RWPE1 (cell line): ENCODE measurements around the gene NR3C2.

ENCODE experiments used
- CTCF ChIA-PET: fragments of 350-600 bp; sonication (Branson Sonifier 250); formaldehyde crosslinking; extraction: SDS; loops from one replicate; lab custom pipeline; 2021; lab: Yijun Ruan, JAX
- POLR2A ChIA-PET: fragments of 400-600 bp; formaldehyde crosslinking; extraction: SDS; loops from one replicate; lab custom pipeline; 2020; ENCODE audit warnings: antibody characterized with exemption; ENCODE audit not compliant: low non-redundant PET; lab: Yijun Ruan, JAX
- DNase-seq: peaks from one replicate; pipeline ENCODE4 v3.0.0; 2012; ENCODE audit warnings: low spot score
- H3K27ac ChIP-seq: fragments of 450-650 bp; 2 replicates; pipeline ENCODE4 v1.5.1; 2017
- TF ChIP-seq, protein P1 (sequence below): fragments of 450-650 bp; conservative IDR thresholded peaks from 2 replicates; pipeline ENCODE4 v1.5.1; 2017; ENCODE audit warnings: low read depth, mild to moderate bottlenecking

The NR3C2 gene

DNA sequence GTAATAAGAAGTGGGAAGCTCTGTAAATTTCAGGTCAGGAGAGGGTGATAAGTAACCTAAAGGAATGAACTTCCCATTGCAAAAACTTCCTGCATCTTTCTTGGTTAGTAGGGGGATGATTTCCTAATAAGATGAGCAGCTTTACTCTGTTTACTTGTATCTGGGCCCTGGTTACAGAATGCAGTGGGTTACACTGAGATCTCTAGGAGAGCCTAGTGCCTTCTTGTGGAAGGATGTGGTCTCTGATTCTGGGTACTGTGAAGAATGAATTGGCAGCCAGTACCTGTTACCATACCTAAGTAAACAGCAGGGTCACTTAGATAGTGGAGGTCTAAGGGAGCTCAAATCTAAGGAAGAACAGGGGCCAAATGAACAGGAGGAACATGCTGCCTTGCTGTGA is 389.8 kb downstream of the NR3C2 start:
- TF ChIP-seq, protein P1, sequence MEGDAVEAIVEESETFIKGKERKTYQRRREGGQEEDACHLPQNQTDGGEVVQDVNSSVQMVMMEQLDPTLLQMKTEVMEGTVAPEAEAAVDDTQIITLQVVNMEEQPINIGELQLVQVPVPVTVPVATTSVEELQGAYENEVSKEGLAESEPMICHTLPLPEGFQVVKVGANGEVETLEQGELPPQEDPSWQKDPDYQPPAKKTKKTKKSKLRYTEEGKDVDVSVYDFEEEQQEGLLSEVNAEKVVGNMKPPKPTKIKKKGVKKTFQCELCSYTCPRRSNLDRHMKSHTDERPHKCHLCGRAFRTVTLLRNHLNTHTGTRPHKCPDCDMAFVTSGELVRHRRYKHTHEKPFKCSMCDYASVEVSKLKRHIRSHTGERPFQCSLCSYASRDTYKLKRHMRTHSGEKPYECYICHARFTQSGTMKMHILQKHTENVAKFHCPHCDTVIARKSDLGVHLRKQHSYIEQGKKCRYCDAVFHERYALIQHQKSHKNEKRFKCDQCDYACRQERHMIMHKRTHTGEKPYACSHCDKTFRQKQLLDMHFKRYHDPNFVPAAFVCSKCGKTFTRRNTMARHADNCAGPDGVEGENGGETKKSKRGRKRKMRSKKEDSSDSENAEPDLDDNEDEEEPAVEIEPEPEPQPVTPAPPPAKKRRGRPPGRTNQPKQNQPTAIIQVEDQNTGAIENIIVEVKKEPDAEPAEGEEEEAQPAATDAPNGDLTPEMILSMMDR, result no peak
- ChIA-PET POLR2A (no interaction called here), CTCF (no interaction called here)
- H3K27ac ChIP-seq, result no peak overlapping the region
- DNase-seq, result no peak

DNA sequence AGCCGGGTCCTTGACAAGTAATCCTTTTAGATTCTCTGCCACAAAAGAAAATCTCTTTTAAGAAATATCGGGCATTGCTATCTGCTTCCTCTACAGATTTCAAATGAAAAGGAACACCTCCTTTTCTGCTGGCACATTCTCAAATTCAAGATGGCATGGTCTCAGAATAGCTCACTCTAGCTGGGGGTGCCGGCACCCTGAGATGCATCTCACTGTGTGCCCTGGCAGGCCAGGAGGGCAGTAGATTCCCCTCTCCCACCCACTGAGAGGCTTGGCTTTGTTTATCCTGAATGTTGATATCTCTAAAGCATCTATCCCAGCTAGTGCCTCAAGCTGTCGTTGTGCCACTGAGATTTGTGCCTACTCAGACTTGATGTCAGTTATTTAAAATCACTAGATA is 390.8 kb downstream of the NR3C2 start:
- ChIA-PET CTCF (interaction anchor here (0.5 to 0.6 kb wide), 2 partner anchors 35 to 432 kb away, joined by 3 read pairs; no protein-coding TSS in a partner anchor), POLR2A (no interaction called here)
- no peak overlapping the region for H3K27ac ChIP-seq
- TF ChIP-seq, protein P1, result no peak
- no peak for DNase-seq

DNA sequence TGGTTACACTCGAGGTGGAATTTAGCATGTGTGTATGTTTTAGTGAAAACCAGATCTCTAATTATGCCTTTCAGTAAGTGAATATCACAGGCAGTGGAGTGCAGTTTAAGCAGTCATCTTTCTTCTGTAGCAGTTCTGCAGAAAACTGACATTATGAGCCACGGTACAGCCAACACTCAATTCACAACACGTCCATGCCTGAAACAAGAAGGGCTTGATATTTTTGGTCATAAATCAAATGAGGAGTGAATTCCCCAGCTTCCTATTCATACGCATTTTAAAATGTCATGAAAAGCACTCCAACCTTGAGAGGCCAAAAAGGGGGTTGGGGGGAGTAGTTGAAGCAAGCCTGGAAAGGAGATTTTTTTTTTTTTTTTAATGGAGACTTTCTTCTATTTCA is 393.6 kb downstream of the NR3C2 start:
- H3K27ac ChIP-seq, result no peak overlapping the region
- TF ChIP-seq, protein P1, result no peak
- POLR2A ChIA-PET, result no interaction called here
- CTCF ChIA-PET, result interaction anchor here (0.6 to 0.7 kb wide), 2 partner anchors 51 to 620 kb away, joined by 3 read pairs; no protein-coding TSS in a partner anchor
- no peak for DNase-seq

DNA sequence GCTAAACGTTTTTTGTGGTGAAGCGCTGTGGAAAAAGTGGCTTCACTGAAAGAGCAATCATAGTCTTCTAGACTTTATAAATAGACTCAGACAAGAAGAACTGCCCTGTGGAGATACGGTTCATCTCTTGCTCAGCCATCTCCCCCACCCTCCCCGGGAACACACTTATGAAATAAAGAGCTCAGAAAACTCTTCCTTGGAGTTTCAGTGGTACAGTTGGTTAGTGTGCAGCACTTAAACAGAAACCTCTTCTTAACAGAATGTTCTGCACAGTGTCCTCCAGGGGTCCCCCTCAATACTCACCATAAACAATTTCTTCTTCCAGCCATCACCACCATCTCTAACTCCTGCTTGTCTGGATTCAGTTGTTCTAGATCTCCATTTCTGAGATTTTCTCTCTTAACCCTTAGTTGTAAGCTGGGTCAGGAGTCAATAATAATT is 397.3 kb downstream of the NR3C2 start:
- ChIA-PET POLR2A (no interaction called here), CTCF (no interaction called here)
- no peak for DNase-seq
- TF ChIP-seq, protein P1, result no peak
- no peak overlapping the region for H3K27ac ChIP-seq

DNA sequence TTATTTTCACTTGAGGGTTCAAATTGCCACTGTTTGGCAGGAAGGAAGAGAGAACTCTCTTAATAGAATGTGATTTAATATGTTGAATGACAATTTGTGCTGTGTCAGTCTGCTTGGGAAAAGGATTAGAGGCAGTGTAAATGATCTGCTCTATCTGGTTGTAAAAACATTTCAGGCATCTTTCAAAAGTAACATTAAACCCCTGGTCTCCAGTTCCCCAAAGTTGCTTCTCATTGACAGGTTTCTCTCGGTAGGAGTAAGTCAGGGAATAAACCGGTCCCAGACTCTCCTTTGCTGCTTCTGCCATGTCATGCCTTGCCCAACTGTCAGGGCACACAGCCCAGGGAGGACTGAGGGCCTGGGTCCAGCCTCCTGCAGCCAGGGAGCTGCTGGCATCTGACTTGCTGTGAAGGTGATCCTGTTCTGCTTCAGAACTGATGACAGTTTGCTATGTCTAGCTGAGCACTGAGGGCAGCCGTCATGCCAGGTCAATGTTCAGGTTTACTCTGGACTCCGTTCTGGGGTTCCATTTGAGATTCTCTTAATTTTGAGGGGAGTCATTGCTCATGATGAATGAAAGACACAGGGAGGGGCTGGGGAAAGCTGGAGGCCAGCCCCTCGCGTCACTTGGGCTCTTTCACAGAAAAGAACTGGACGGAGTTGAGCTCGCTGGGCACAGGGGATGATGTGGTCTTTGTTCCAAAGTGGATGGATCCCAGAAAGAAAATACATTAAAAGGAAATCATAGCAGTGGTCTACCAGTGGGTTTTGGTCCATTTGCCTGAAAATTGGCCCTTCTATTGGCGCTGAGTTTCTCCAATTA is 397.9 kb downstream of the NR3C2 start:
- no peak for DNase-seq
- POLR2A ChIA-PET, result no interaction called here
- TF ChIP-seq, protein P1, result no peak
- CTCF ChIA-PET, result interaction anchor here (0.5 to 0.7 kb wide), 2 partner anchors 13 to 112 kb away, joined by 3 to 4 read pairs; no protein-coding TSS in a partner anchor
- no peak overlapping the region for H3K27ac ChIP-seq

DNA sequence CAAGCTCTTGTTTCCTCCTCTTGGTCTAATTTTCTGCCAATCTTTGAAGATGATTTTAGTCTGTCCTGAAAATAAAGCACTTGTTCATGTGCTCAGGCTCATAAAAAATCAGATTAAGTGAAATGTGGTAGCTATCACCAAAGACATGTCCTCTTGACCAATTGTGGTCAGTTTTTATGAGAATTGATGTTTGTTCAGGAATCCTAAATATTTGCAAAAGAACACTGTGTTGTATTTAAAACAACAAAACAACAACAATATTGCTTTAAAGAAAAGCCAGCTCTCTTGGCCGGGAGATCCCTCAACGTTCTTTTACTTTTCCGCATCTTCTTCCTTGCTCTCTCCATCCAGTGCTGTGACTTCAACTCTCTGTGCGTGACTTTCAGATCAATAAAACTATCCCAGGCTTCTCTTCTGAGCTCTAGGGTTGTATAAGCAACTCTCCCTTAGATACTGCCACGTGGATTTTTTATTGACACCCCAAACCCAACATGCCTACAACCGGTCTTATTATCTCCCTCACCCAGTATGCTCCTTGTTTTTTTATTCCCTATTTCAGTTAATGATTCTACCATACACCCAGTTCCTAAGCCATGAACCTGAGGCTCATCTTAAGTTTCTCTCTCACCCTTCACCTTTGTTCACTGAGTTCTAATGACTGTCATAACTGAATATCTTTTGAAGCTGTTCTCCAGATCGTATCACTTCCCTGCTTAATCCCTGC is 400.4 kb downstream of the NR3C2 start:
- ChIA-PET CTCF (interaction anchor here (0.7 kb wide), 1 partner anchor 15 kb away, joined by 4 read pairs; no protein-coding TSS in a partner anchor), POLR2A (no interaction called here)
- DNase-seq, result no peak
- H3K27ac ChIP-seq, result no peak overlapping the region
- TF ChIP-seq, protein P1, result no peak
